GM19455 (cell line): ENCODE data around the gene PNPLA5.
"Not testable (repeated sequence)": the region's sequence is repeated elsewhere in the genome, so short reads cannot be mapped to it uniquely, and the experiment has no call there.

ENCODE experiments used
- ATAC-seq: cut with Tn5 transposase; IDR thresholded peaks from one replicate; pipeline ENCODE4 v1.9.1; 2021; ENCODE audit not compliant: unreplicated experiment

The PNPLA5 gene, protein sequence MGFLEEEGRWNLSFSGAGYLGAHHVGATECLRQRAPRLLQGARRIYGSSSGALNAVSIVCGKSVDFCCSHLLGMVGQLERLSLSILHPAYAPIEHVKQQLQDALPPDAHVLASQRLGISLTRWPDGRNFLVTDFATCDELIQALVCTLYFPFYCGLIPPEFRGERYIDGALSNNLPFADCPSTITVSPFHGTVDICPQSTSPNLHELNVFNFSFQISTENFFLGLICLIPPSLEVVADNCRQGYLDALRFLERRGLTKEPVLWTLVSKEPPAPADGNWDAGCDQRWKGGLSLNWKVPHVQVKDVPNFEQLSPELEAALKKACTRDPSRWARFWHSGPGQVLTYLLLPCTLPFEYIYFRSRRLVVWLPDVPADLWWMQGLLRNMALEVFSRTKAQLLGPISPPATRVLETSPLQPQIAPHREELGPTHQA

DNA sequence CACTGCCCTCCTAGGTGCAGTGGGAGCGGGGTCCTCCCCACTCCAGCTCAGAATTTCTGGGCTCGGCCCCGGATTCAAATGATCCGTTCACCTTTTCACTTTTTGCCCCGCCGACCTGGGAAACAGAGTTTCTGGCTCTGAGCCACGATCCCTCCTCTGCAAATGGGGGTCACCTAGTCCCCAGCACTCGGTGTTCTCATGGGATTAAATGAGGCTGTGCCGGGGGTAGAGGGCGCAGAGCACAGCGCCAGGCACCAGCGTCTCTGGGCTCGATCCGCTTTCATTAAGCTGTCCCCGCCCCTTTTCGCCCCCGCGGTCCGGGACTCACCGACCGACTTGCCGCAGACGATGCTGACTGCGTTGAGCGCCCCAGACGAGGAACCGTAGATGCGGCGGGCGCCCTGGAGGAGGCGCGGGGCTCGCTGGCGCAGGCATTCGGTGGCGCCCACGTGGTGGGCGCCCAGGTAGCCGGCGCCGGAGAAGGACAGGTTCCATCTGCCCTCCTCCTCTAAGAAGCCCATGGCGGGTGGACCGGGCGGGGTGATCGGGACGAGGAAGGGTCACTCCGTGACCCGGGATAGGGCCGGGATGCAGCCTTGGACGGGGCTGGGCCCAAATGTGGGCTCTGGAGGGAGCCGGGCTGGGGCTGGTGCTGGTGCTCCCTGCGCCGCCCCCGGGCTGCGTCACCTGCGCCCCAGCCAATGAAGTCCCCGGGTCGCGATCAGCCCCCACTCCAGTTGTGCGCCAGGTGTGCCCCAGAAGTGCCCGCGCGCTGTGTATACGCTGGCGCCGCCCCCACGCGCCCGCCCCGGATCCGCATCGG is at the start of gene PNPLA5:
TSS of gene PNPLA5 (minus strand) at position 654 of the 823 bp plus-strand sequence. CDS start at position 521, 133 bp downstream.
- ATAC-seq = no peak

DNA sequence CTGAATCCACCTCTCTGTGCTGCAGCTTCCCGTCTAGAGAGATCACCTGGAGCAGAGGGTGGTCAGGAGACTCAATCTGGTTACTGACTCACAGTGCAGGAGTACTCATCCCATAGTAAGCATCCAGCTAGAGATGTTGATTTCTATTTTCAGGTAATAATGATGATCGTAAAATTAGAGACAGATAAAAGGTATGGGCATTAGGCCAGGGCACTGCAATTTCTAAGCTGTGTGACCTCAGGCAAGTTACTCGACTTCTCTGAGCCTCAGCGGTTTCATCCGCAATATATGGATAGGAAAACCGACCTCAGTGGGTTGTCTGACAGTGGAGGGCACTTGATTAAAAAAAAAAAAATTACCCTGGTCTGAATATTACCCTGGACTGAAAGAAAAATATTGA is 49.6 kb upstream of the PNPLA5 start:
- no peak for ATAC-seq

DNA sequence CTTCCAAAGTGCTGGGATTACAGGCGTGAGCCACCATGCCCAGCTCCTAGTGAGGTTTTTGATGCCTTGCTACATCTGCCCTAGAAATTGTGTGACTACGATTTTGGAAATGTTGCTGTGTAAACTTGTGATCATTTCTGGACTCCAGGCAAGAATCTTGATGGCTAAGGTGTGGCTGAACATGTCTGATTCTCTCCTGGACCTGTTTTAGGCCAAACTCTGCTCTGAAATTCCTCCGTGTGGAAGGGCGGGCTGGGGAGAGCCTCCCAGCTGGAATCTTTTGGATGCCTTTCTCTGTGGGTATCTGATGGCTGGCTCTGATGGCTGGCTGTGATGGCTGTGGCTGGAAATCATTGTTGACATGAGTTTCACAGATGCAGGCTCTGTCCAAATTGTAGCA is 40.0 kb upstream of the PNPLA5 start:
- ATAC-seq = no peak

DNA sequence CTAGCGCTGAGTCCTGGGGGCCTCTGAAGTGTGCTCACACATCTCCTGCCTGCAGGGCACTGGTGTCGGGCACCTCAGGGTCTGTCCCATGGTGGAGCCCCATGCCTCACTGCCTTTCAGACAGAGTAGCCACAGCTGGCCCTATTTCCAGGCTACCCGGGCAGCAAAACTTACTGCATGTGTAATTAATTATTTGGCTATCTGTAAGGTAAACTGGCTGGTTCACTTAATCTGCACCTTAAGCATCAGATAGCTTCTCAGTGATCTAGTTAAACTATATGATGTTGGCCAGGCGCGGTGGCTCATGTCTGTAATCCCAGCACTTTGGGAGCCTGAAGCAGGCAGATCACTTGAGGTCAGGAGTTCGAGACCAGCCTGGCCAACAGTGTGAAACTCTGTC is 37.1 kb upstream of the PNPLA5 start:
- ATAC-seq = no peak

DNA sequence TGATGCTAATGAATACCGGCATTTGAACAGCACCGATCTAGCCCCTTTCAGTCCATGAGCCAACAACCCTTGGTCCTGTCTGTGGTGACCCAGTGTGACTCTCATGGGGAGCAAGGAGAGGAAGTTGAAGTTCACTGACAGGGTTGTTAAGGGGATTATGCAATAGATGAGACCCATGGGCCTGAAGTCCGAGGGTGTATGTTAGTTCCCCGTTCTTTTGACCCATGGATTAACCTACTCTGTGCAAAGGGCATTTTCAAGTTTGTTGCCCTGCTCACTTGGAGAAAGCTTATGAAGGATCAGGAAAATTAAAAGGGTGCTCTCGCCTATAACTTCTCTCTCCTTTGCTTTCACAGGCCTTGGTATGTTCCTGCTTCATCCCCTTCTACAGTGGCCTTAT is 36.7 kb upstream of the PNPLA5 start:
- no peak for ATAC-seq

DNA sequence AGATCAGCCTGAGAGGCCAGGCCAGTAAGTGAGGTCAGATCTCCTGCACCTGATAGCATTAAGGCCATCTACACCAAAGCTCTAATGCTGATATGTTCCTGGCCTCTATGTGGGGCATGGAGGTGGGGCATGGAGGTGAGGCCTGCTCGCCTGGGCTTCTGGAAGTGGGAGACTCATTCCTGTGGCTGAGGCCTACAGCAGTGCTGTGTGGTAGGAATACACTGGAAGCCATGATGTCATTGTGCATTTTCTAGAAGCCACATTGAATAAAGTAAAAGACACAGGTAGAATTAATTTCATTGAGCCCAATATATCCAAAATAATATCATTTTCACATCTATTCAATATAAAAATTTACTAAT is 34.5 kb upstream of the PNPLA5 start:
- no peak for ATAC-seq

DNA sequence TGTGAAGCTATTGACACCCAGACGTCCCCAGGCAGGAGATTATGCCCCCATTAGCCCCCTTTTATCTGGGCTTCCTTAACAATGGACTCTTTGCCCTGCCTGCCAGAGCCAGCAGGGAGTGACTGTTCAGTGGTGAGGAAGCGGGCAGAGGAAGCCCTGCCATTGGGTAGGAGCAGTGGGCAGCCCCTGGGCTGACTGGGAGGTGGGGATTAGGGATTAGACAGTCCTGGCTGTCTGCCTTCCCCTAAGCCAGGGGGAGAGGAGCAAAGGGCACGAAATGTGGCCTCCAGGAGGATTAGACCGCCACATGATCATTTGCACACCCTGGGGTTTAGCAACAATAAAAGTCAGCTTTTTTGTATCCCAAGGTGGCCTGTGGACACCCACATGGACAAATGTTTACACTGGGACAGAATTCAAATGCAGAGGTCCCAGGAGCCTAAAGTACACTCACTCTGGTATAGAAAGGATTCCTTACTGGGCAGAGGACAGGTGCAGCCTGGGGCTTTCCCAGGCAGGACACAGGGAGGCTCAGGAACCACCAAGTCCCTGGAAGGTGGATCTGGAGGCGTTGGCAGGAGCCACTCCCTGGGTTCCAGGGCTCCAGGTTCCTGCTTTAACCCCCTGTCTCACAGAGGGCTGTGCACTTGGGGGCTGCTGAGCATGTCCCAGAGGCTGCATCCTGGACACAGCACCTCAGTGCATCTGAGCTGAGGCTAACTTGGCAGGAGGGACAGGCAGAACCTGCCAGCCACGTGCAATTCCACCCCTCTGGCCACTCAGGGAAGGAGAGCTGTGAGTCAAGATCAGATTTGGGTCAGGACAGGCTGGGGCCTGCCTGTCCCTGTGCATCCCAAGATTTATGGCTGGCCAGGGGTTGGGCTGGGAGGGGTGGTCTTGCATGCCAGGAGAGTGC is 33.9 kb upstream of the PNPLA5 start:
- ATAC-seq = no peak

DNA sequence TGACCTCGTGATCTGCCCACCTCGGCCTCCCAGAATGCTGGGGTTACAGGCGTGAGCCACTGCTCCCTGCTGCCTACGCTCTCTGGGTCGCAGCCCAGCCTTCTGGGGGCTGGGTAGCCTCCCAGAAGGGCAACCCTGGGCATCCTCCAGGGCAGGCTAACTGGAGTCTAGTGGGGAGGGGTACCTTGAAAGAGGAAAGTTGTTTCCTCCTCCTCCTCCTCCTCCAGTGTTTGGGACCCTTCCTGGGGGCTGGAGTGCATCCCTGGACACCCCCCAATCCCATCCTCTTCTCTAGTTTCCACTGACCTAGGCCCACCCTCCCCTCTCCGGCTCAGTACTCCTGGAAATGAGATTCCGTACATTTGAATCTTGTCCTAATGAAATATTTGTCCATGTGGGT is 33.1 kb upstream of the PNPLA5 start:
- no peak for ATAC-seq

DNA sequence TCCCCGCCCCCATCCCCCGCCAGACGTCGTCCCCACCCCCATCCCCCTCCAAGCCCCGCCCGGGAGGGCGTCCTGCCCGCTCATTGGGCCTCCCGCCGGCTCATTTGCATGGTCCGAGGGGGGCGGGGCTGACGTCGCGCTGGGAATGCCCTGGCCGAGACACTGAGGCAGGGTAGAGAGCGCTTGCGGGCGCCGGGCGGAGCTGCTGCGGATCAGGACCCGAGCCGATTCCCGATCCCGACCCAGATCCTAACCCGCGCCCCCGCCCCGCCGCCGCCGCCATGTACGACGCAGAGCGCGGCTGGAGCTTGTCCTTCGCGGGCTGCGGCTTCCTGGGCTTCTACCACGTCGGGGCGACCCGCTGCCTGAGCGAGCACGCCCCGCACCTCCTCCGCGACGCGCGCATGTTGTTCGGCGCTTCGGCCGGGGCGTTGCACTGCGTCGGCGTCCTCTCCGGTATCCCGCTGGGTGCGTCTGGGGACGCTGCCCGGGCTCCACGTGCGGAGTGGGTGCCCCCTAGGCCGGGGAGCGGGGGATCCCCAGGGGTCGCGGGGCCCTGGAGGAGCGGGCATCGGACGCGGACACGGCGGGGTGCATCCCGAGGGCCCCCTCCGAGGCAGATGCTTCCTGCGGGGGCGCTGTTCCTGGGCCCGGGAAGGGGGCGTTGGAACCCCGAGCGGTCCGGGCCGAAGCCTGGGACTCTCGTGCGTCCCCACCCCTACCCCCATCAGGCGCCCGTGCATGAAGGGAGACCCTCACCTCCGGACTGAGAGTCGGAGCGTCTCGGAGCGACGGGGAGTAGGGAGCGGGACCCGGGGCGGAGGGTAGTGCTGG is 32.0 kb upstream of the PNPLA5 start, which contains the start of gene PNPLA3:
TSS of gene PNPLA3 (plus strand) at position 175 of the 834 bp plus-strand sequence. CDS start at position 282, 107 bp downstream.
- no peak for ATAC-seq

DNA sequence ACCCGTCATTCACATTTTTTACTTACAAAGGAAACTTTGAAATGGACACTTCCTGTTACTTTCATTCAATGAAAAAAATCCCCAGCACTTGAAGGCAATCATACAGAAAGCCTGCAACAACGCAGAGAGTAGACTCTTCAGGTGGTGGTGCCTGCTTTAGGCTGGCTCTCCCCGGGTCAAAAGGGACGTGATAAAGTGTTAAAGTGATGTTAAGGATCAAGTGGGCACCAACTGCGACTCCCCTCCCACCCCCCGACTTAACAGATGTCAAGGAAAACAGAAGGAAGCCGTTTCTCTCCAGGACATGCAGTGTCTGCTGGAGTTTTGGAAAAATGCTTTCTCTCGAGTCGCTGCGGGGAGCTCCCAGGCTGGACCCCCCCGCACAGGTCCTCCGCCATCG is 31.4 kb upstream of the PNPLA5 start:
- ATAC-seq = no peak

DNA sequence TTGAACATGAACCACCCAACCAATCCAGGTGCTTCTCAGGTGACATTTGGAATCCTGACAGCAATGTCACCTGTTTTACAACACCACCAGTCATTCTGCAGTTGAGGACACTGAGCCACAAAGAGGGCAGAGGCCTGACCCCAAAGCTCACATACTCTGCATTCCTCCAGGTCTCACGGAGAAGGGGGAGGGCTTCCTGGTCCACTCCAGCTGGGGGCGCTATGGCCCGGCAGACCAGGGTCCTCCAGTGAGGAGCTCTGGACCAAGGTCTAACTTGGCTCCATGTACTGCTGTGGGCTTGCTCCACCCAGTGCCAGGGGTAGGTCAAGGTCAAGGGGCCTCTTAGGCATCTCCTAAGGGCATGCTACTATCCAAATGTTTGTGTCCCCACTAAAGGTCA is 30.3 kb upstream of the PNPLA5 start:
- no peak for ATAC-seq

DNA sequence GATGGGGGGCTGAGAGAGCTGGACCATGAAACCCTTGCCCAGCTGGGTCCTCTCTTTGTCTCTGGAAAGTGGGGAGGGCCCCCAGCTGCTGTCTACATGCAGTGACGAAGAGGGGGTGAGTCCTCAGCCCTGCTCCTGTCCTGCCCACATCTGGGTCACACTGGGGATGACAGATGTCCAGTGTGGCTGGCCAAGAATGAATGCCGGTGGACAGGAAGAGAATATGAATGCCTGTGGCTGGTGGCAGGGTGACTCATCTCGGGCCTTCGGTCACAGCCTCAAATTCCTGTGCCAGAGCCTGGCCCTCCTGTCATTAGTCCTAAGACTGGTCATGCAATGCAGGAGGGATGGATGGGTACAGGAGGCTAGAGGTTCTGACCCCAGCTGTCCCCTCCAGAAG is 29.6 kb upstream of the PNPLA5 start:
- no peak for ATAC-seq

DNA sequence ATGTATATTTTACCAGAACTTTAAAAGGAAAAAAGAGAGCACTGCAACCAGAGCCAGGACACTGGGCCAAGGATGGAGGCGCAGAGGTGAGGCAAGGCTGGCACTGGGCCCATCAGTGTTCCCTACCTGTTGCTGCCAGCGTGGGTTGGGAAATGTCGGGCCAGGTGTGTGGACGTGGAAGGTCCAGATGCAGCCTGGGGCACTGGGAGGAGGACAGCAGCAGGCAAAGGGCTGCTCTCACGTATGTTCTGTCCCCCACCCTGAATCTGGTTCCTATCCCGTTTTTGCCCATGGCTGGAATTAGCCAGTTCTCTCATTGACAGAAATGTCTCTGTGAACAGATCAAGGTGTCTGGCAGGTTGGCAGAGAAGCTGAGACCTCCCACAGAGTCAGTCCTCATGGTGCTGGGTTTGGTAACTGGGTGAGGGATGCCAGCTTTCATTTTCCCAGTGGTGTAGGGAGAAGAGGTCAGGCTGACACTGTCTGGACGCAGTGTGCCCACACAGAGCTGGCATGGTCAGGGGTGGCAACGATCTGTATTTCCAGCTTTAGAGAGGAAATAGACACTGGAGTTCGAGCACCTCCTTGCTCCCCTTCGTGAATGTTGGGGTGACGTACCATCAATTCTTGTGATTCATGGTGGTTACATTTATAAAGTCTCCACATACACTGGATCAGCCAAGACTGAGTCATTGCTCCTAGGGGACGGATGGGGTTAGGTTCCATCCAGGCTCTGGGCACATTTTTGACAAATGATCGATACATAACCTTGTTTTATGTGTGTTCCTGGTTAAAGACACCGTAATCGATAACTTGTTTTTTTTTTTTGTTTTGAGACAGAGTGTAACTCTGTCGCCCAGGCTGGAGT is 27.5 kb upstream of the PNPLA5 start:
- no peak for ATAC-seq

DNA sequence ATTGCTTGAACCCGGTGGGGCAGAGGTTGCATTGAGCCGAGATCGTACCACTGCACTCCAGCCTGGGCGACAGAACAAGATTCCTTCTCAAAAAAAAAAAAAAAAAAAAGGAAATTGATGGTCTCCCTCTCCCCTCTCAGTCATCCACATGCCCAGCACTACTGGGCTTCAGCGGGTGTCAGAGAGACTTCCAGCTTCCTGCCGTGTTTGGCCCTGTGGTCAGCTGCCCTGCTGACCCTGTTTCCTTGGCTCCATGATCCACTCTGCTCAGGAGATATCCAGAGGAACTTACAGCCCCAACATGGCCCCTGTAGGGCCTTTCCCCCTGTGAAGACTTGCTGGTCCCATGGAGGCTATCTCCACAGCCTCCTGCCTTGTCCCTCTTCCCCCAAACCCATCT is 25.7 kb upstream of the PNPLA5 start:
- no peak for ATAC-seq

DNA sequence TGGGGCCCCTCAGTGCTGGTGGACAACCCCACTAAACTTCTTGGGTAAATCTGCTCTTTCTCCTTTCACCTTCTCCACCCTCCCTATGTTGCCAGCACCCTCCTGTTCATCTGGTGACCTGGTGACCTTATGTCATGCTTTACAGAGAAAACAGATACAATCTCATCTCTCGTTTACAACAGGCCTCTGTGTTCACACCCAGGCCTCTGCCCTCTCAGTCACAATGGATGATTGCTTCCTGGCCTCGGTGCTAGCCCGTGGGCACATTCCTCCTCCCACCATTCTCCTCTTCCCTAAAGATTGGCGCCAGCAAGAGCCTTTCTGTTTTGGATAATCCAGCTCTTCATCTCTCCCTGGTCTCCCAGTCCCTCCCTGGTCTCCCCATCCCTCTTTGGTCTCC is 19.5 kb upstream of the PNPLA5 start:
- no peak for ATAC-seq

DNA sequence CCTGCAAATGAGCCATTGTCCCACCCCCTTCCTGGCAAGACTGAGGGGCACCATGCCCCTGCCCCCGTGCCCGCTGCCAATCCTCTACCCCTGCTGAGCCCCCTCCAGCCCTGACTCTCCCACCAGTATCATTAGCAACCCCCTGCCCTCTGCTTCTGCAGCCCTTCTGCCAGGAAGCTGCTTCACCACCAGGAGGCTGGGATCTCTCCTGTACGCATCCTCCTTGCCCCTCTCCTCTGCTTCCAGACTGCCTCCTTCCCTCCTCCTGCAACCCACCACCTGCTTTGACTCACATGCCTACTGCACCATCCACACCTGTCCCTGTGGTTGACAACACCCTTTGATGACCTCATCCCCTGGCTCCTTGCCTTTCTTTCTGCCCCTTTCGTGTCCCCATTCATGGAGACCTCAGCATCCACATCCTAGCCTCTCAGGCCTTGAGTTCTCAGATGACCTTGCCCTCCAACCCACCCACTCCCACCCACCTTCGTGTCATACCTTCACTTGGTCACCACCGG is 18.4 kb upstream of the PNPLA5 start:
- ATAC-seq = no peak

DNA sequence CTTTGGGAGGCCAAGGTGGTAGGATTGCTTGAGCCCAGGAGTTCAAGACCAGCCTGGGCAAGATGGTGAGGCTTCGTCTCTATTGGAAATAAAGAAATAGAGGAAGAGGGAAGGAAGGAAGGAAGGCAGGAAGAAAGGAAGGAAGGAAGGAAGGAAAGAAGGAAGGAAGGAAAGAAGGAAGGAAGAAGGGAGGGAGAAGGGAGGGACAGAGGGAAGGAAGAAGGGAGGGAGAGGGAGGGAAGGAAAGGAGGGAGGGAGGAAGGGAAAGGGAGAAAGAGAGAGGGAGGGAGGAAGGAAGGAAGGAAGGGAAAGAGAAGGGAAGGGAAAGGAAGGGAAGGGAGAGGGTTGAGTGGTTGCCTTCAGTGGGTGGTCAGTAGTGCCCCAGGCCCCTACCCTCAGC is 17.9 kb upstream of the PNPLA5 start:
- no peak for ATAC-seq

DNA sequence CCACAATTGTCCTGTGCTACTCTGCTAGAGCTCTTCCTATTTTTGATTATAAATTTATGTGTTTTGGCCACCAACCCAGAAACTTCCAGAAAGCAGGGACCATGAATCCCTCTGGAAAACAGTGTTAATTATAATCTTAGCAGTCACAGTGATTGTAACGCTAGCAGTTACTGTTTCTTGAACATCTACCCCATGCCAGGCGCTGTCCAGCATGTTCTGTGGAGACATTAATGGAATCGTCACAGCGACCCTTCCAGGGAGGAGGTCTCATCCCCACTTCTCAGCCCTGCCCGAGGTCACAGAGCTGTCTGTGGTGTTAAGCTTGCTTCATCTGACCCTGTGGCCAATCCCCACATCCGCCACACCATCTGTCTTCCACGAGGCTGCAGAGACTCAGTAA is 13.9 kb upstream of the PNPLA5 start:
- ATAC-seq = no peak

DNA sequence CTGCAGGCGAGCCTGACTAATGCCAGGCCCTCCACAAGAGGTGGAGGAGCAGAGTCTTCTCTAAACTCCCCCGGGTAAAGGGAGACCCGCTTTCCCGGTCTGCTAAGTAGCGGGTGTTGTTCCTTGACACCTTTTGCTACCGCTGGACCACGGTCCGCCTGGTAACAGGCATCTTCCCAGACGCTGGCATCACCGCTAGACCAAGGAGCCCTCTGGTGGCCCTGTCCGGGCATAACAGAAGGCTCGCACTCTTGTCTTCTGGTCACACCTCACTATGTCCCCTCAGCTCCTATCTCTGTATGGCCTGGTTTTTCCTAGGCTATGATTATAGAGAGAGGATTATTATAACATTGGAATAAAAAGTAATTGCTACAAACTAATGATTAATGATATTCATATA is 12.6 kb upstream of the PNPLA5 start:
- not testable (repeated sequence) for ATAC-seq
